Type B pancreatic cell (in vitro differentiated cells): ENCODE data around the gene MAMDC4. TPM values are rescaled to one million over a fixed set of nuclear protein-coding genes. Genes with fewer than 3 reads are reported as not detected.

Source experiments
- DNase-seq: peaks from one replicate; pipeline ENCODE4 v3.0.0; 2021; ENCODE audit warnings: mixed read lengths; ENCODE audit not compliant: unreplicated experiment; ENCODE audit errors: extremely low spot score
- H3K27ac Mint-ChIP-seq: 2 replicates; pipeline ENCODE4 v1.8.0; 2021; ENCODE audit warnings: mild to moderate bottlenecking, mixed read lengths
- H3K27me3 Mint-ChIP-seq: 2 replicates; pipeline ENCODE4 v1.8.0; 2021; ENCODE audit warnings: mixed read lengths
- H3K36me3 Mint-ChIP-seq: 2 replicates; pipeline ENCODE4 v1.8.0; 2021; ENCODE audit warnings: mixed read lengths
- H3K4me1 Mint-ChIP-seq: one replicate; pipeline ENCODE4 v1.8.0; 2021; ENCODE audit warnings: mixed read lengths; ENCODE audit not compliant: unreplicated experiment
- H3K4me3 Mint-ChIP-seq: 2 replicates; pipeline ENCODE4 v1.8.0; 2021; ENCODE audit warnings: mild to moderate bottlenecking, mixed read lengths
- H3K9me3 Mint-ChIP-seq: 2 replicates; pipeline ENCODE4 v1.8.0; 2021; ENCODE audit warnings: mixed read lengths
- total RNA-seq: library from RNA; stranded (reverse); gene quantifications from 2 replicates; pipeline ENCODE4 v1.2.1, GENCODE V29; 2021; ENCODE audit warnings: low replicate concordance
- TF ChIP-seq, protein P1 (sequence below): fragments of 200-600 bp; sonication (generic); conservative IDR thresholded peaks from 2 replicates; pipeline ENCODE4 v1.5.0; 2021; ENCODE audit warnings: antibody characterized with exemption, mild to moderate bottlenecking

The MAMDC4 gene
- total RNA-seq, 1 donor from 2014 or later: 29.1 TPM

- Mint-ChIP-seq H3K27me3 (no peaks in the 10 kb centered on the region), H3K4me1 (no peaks in the 10 kb centered on the region), H3K9me3 (no peaks in the 10 kb centered on the region), H3K4me3 (no peak overlapping the region), H3K27ac (no peak overlapping the region), H3K36me3 (no peaks in the 10 kb centered on the region)
- TF ChIP-seq, protein P1, sequence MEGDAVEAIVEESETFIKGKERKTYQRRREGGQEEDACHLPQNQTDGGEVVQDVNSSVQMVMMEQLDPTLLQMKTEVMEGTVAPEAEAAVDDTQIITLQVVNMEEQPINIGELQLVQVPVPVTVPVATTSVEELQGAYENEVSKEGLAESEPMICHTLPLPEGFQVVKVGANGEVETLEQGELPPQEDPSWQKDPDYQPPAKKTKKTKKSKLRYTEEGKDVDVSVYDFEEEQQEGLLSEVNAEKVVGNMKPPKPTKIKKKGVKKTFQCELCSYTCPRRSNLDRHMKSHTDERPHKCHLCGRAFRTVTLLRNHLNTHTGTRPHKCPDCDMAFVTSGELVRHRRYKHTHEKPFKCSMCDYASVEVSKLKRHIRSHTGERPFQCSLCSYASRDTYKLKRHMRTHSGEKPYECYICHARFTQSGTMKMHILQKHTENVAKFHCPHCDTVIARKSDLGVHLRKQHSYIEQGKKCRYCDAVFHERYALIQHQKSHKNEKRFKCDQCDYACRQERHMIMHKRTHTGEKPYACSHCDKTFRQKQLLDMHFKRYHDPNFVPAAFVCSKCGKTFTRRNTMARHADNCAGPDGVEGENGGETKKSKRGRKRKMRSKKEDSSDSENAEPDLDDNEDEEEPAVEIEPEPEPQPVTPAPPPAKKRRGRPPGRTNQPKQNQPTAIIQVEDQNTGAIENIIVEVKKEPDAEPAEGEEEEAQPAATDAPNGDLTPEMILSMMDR: no peak
- no peak for DNase-seq
Observed at GRCh38 chr9:136860933-136861873, 9.1 kb downstream of the MAMDC4 start.

DNA sequence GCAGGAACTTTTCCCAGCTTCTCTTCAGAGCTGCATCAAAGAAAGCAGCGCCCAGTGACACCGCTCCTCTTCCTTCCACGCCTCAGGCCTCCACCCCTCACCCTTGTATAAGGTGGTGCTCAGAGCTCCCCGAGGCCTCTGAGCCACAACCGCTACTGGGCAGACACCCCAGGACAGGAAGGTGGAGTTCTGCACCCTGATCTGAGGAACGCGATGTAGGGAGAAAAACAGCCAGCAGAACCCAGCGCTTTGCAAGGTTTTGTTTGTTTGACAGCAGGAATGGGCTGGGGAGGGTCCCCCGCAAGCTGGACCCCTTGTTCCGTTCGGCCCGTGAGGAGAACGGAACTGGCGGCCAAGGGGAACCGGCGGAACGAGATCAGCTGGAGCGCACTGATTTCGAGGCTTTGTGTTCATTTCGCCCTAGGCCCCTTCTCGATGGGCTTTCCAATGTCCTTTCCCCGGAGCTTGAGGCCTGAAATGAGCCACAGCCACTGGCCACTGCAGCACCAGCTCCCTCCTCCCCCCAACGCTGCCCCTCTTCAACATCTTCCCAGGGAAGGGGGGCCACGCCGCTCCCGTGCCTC, 9.8 kb downstream of the MAMDC4 start:
- Mint-ChIP-seq H3K4me3 (no peak overlapping the region), H3K27ac (no peak overlapping the region), H3K36me3 (no peaks in the 10 kb centered on the region), H3K4me1 (no peaks in the 10 kb centered on the region), H3K9me3 (no peaks in the 10 kb centered on the region), H3K27me3 (no peaks in the 10 kb centered on the region)
- DNase-seq: no peak
- TF ChIP-seq, protein P1: no peak

DNA sequence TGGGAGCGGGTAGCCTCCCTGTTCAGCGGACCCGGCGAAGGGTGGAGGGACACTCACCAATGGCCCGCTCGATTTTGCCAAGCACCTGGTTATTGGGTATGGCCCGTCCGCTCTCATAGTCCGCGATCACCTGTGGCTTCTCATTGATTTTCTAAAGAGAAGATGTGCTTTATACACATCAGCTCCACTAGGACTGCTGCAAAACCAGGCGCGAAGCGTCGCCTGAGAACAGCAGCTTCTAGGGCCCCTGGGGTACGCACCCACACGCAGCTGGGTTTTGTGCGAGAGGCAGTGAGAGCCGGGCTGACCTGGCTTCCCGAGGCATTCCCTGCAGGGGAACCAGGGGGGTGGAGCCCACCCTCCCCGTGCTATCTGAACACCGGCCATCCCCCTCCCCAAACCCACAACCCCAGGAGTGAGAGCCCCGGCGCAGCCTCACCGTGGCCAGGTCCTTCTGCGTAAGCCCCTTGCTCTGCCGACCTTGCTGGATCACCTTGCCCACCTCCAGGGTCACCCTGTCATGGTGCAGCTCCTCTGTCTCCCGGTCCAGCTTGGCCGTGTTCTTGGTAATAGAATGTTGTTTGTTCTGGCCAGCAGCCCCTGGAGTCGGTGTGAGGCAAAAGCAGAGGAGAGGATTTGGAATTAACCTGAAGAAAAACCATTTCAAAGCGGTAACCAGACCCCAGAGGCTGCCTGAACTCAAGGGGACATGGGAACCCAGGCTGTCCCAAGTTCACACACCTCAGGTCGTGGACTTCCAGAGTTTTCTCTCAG, 10.9 kb downstream of the MAMDC4 start:
- Mint-ChIP-seq H3K4me1 (no peaks in the 10 kb centered on the region), H3K4me3 (no peak overlapping the region), H3K9me3 (no peaks in the 10 kb centered on the region), H3K27me3 (no peaks in the 10 kb centered on the region), H3K27ac (no peak overlapping the region), H3K36me3 (no peaks in the 10 kb centered on the region)
- TF ChIP-seq, protein P1: no peak
- no peak for DNase-seq

DNA sequence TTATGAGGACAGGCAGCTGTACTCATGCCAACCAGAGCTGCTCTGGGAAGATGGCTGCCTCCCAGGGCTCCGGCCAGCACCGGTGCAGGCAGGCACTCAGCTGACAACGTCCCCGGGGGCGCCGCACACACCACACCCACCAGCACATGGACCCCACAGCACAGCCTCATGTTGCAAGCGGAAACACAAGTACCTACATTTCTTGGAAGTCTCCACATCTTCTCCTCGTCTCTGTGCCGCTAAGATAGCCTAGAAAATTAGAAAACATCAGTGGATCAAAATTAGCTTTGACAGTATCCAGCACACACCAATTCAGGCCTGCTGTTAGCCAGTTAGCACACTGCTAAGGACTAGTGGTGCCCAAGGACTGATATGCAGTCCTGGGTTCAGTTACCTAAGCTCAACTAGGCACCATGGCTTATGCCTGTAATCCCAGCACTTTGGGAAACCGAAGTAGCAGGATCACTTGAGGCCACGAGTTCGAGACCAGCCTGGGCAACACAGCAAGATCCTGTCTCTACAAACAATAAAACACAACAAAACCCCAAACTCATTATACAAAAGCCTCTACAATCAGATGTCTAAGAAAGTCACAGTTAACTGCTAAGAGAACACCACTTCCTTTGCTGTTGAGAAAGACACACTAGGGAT, 11.6 kb downstream of the MAMDC4 start:
- Mint-ChIP-seq H3K27me3 (no peaks in the 10 kb centered on the region), H3K36me3 (peaks cover 4% of the 10 kb centered on the region), H3K4me3 (peak overlapping the region; percentile 34), H3K9me3 (peaks cover under 1% of the 10 kb centered on the region), H3K27ac (no peak overlapping the region), H3K4me1 (no peaks in the 10 kb centered on the region)
- no peak for DNase-seq
- TF ChIP-seq, protein P1: no peak

DNA sequence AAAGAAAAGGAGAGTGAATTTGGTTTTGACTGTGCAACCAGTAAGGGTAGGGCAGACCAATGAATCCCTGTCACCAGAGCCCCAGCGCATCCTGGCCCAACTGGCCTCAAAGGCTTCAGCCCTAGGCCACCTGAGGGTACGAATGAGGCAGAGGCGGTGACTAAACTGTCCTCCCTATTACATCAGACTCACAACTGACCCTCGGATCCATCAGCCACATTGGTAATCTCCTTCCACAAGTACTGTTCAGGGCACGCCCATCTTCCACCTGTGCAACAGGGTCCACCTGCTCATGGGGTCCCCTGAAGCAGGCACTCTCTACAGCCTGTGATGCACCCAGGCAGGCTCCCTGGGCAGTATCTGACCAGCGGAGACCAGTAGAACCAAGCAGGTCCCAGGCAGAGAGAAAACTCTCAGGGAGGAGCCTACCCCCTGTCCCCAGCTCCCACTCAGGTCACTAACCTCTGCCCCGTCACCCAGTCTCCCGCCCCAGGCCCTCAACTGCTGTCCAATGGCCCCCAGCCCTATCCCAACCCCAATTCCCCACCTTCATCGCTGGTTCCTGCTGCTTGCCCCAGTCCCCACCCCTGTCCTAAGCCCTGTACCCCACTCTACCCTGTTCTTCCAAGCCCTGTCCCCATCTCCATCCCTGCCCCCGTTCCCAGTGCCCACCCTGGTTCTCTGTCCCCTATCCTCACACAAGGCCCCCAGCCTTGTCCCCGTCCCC, 13.1 kb downstream of the MAMDC4 start:
- TF ChIP-seq, protein P1: no peak
- H3K27ac Mint-ChIP-seq: peak overlapping the region; percentile 46
- H3K36me3 Mint-ChIP-seq: peaks cover 9% of the 10 kb centered on the region
- no peaks in the 10 kb centered on the region for H3K4me1 Mint-ChIP-seq
- H3K27me3 Mint-ChIP-seq: no peaks in the 10 kb centered on the region
- H3K4me3 Mint-ChIP-seq: peak overlapping the region; percentile 87
- peaks cover 6% of the 10 kb centered on the region for H3K9me3 Mint-ChIP-seq
- DNase-seq: no peak
